ENCODE measurements around the gene TEX261.
A peak's percentile ranks its signal among the peaks of the same experiment; 100 is the strongest.

TEX261 gene

DNA sequence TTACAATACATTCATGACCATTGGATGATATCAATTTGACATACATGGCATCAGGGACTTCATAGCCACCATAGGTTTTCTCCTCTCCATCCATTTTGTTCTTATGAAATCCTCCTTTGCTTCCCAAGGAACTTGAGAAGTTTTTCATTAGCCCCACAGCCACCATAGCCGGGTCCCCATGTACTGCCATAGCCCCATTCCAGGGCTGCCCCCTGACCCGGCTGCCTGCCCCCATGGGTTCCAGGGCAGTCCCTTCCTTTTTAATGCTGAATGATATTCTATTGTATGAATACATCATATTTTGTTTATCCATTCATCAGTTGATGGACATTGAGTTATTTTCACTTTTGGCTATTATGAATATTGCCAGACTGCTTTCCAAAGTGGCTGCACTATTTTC, 38.5 kb downstream of the TEX261 start:
- DNase-seq = no peak

GRCh38 chr2:70954886-70955285, 39.8 kb downstream of the TEX261 start:
- DNase-seq = no peak

DNA sequence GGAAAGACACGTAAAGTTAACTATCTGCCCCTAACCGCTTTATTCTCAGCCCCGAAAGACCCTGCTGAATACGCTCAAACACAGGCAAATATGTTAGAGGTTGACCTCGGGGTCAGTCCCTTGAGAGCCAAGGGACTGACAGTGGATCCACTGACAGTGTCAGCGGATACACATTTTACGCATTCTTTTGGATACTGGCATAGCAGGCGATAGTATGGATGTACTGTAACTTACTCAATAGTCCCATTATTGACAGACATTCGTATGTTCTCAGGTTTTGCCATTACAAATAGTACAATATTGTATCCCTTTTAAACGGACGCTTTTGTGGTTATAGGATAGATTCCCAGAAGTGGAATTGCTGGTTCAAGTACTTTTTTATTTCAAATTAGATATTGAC, 45.6 kb downstream of the TEX261 start:
- DNase-seq = no peak

DNA sequence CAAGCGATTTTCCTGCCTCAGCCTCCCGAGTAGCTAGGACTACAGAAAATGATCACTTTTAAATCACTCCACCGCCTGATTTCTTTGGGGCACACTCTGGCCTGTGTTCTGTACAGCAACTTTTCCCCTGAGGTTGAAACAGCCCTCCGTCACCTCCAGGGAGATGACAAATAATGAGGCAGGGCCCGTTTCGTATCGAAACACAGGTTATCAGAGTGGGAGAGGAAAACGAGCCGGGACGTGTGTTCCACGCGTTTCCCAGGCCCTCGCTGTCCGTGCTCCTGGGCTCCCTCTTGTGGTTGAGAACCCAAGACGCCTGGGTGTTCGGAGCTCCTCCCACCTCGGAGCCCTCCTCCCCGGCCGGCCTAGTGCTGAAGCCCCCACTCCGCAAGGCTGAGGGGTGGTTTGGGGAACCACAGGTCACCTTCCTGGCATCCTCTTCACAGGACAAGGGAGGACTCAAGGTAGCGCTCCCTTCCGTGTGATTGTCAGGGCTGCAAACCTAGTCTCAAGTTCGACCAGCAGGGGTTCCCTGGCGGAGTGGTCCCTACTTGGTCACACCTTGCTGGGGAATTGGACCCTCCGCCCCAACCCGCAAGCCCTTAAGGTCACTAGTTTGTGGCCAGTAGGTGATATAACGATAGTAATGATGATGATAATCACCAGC, 46.2 kb downstream of the TEX261 start:
- peak; percentile 86 for DNase-seq

DNA sequence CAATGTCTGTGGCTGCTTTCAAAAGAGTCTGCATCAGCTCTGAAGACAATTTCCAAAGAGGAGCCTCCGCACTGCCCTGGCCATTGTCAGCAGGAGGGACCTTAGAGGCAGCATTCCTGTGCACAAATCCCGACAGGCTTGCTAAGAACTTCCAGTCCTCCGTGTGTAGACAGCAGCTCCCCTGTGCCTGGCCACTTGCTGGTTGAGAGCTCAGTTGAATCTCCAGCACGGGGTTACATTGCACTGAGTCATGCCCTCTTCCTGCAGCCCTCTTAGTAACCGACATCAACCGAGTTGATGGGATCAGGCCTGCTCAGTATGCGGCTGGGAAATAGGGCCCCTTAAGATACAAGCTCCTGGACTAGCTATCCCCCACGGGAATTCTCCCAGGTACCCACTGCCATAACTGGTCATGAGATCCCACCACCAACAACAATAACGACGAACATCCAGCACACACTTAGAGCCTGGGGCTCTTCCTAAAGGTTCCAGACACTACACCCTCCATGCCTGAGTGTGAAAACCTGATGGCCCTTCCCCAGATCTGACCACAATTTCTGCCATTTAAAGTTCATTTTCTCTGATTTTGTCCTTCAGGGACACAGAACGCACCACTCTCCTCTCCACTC, 47.0 kb downstream of the TEX261 start:
- DNase-seq = peak; percentile 33

DNA sequence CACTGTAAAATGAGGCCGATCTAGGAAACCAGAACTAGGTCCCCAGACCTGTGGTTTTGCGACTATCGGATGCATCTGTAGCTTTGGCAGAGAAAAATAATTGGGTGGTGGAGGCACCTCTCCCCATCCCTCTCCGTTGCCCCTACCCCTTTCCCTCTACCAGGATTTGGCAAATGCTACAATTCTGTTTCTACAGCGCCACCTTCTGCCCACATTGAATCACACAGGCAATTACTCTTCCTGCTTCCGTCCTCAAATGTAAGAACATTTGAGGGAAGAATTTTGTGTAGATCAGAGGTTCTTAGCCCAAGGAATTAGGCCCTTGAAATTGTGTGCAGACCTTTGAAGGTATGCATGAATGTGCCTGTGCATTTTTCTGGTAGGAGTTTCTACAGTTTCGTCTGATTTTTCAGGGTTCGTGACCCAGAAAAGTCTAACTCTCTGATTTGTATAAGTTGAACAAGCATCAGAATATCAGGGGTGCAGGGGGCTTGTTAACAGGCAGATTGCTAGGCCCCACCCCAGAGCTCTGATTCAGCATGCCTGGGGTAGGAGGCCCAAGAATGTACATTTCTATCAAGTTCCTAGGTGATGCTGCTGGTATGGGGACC, 47.7 kb downstream of the TEX261 start:
- peak; percentile 76 for DNase-seq

DNA sequence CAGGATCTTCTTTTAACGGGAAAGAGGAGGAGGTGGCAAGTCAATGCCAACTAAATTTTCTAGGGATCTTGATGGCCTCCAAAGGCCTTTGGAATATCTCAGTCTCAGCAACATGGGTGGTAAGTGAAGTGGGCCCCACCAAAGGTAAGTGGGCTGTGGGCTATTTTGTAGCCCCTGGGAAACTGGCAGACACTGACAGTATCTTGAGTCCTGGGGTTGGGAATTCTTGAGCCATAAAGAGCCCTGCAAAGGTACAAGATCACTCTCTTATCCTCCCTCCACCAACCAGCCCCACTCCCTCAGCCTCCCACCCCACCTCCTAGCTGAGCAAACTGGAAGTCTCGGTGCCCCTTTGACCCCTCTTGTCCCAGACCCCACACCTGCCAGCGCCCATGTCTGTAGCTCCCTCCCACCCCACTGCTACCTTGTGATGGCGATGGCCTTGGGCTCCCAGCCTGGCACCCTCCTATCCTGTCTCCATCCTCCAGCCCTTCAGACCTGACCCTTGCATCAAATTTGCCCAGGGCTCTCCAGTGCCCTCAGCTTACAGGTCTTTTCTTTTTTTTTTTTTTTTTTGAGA, 50.5 kb downstream of the TEX261 start:
- DNase-seq = no peak

DNA sequence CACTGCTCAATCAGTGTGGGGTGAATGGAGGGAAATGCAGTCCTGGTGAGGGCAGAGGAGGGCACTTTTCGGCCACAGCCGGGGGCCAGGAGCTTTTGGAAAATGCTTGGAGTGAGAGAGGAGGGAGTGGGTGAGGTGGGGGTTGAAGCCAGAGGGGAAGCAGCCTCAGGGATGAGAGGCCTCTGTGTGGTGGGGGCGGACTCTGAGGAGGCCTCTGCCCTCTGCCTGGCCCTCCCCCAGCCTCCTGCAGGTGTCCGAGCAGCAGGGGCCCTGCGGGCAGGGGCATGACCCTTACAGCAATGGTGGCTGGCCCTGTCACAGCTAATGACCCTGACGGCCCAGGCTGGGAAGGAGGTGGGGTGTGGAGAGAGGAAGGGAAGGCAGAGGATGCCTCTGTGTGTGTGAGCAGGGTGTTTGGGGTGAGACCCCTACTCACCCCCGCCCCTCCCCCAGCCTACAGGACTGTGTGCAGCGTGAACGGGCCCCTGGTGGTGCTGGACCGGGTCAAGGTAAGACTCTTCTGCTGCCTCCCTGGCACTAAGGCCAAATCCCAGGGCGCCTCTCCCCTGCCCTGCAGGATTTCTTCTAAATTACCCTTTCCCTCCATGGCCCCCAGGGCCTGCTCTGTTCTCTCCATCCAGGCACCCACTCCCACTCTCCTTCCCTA, 51.3 kb downstream of the TEX261 start:
- DNase-seq = no peak

GRCh38 chr2:70942396-70943204, 52.1 kb downstream of the TEX261 start:
- no peak for DNase-seq

GRCh38 chr2:70941701-70942100, 53.0 kb downstream of the TEX261 start:
- no peak for DNase-seq

DNA sequence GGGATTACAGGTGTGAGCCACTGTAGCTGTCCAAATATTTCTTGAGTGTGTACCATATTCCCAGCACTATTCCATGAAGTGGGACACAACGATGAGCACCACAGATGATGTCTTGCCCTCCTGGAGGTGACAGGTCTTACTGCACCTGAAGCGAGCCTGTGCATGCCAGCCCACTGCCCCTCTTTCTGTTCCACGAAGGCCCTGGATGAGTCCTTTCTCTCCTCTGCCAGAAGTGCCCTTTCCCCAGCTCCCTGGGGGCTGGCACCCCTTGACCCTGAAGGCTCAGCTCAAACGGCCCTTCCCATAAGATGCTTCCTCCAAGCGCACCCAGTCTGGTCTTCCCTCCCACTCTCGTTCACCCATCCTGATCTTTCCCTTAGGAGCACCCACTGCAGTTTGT, 53.5 kb downstream of the TEX261 start:
- DNase-seq = no peak

GRCh38 chr2:70939839-70940580, 54.7 kb downstream of the TEX261 start:
- no peak for DNase-seq

- DNase-seq = no peak
These were observed 55.5 kb downstream of the TEX261 start for GRCh38 chr2:70939001-70939838.

DNA sequence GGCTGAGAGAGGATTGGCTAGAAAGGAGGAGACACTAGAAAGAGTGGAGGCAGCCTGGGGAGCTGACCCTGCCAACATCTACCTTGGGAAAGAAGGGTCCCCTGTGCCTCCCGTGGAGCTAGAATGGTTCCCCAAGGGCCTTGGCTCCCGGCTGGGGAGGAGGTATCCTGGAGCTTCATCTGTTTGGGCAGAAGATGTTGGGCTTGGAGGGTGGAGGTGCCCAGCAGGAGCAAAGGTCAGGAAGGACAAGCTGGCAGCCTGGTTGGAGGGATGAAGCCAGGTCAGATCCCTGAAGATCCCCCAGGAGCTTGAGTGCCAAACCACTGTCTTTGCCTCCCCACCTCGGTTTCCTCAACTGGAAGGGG, 56.1 kb downstream of the TEX261 start:
- DNase-seq = no peak

DNA sequence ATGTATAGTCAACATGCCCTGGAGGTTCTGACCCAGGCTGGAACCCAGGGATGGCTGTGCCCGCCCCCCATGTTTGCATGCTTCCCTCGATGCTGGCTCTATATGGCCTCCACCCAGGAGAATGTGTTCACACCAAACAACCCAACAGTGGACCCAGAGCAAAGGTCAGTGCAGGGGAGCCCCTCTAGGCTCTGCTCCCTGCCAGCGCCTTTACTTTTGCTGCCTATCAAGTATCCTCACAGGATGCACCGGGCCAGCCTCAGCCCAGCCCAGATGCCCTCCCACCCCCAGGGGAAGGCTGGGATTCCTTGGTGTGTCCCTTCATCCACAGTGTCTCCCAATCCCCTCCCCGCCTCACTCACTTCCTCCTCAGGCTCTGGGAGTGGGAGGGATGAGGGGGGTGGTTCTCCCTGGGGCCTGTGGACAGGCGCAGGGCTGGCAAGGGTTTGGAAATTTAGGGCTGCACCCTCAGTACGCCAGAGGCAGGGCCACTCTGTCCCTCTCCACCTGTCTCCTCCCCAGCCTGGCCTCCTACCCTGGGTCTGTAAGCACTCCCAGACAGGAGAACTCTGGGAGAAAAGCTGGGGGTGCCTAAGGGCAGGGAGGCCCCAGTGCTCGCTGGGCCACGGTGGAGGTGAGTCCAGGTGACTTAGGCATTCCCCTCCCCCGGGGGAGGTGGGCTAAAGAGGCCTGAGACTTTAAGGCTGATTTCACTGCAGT, 56.6 kb downstream of the TEX261 start:
- DNase-seq = no peak

- DNase-seq = no peak
These were observed 57.5 kb downstream of the TEX261 start for GRCh38 chr2:70936979-70937811.

DNA sequence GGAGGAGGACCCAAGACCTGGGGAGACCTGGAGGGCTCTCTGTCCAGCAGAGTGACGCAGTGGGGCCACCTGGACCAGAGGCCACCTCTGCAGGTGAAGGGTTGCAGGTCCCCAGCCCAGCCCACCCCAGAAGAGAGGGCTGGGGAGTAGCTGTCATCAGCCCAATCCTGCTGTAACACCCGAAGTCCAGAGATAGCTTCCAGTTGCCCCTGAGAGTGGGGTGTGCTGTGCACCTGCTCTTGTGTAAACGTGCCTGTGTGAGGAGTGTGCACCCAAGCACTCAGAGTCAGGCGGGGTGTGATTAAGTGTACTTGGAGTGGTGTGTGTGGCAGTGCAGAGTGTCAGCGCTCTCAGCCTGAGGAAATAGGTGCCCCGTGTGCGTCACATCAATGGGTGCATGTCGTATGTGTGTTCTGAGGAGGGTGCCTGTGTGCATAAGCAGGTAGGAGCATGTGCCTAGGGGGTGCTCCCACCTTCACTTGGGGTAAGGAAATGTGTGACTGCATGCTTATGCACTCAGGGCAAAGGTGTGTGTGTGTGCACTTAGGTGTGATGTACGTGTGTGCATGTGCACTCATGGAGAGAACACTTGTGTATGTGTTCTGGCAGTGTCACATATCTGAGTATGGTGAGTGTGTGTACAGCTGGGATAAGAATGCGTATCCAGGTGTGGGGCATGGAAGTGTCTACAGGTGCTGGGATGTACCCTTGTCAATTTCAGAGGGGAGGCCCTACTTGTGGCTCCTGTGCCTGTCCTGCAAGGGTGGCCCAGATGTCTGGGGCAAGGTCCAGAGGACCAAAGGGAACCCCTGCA, 58.3 kb downstream of the TEX261 start:
- no peak for DNase-seq
